Activated CD4-positive, alpha-beta T cell treated with anti-CD3 and anti-CD28 coated beads, Interleukin-2, Interleukin-4, amounts not matched to agents 100 ng/mL and 50 ng/mL, durations not matched to agents 16 hours and 8 hours (primary cell): ENCODE results near the gene LYZ.
A peak's percentile ranks its signal among the peaks of the same experiment; 100 is the strongest.
"Not testable (repeated sequence)": the region's sequence is repeated elsewhere in the genome, so short reads cannot be mapped to it uniquely, and the experiment has no call there.

Experiments used
- DNase-seq: peaks from one replicate; pipeline ENCODE4 v3.0.0-alpha.2; 2020; ENCODE audit warnings: low spot score

LYZ gene

GRCh38 chr12:69348162-69348938 lies at the start of gene LYZ:
TSS of gene LYZ (plus strand) at chr12:69348381. CDS start at chr12:69348409, 28 bp downstream.
- no peak for DNase-seq

GRCh38 chr12:69298947-69299346 lies 49.2 kb upstream of the LYZ start:
- DNase-seq, result no peak

- no peak for DNase-seq
Measured at GRCh38 chr12:69304284-69304683, 43.9 kb upstream of the LYZ start.

GRCh38 chr12:69309461-69309860 lies 38.7 kb upstream of the LYZ start:
- DNase-seq, result no peak

- DNase-seq, result no peak
Measured at GRCh38 chr12:69313209-69313608, 35.0 kb upstream of the LYZ start.

- DNase-seq, result not testable (repeated sequence)
Measured at GRCh38 chr12:69316784-69317183, 31.4 kb upstream of the LYZ start.

- DNase-seq, result not testable (repeated sequence)
Measured at GRCh38 chr12:69317233-69317632, 30.9 kb upstream of the LYZ start.

GRCh38 chr12:69318225-69318624 lies 30.0 kb upstream of the LYZ start:
- no peak for DNase-seq

- no peak for DNase-seq
Measured at GRCh38 chr12:69321351-69321750, 26.8 kb upstream of the LYZ start.

GRCh38 chr12:69324797-69325466 lies 23.2 kb upstream of the LYZ start:
- no peak for DNase-seq

GRCh38 chr12:69328426-69328825 lies 19.8 kb upstream of the LYZ start:
- DNase-seq, result no peak

GRCh38 chr12:69329669-69330428 lies 18.3 kb upstream of the LYZ start:
- DNase-seq, result peak; percentile 29

- peak; percentile 41 for DNase-seq
Measured at GRCh38 chr12:69330475-69331473, 17.4 kb upstream of the LYZ start.

GRCh38 chr12:69331519-69331908 lies 16.7 kb upstream of the LYZ start:
- DNase-seq, result no peak

GRCh38 chr12:69331909-69332684 lies 16.1 kb upstream of the LYZ start:
- no peak for DNase-seq

GRCh38 chr12:69332815-69333358 lies 15.3 kb upstream of the LYZ start:
- no peak for DNase-seq

GRCh38 chr12:69334158-69334557 lies 14.0 kb upstream of the LYZ start:
- no peak for DNase-seq

- no peak for DNase-seq
Measured at GRCh38 chr12:69337311-69338090, 10.7 kb upstream of the LYZ start.

- no peak for DNase-seq
Measured at GRCh38 chr12:69338120-69338859, 9.9 kb upstream of the LYZ start.
